Liver (tissue), 9 donors: ENCODE results near the gene TMEM163. TPM values are rescaled to one million over a fixed set of nuclear protein-coding genes. Genes with fewer than 3 reads are reported as not detected.

ENCODE experiments used
- DNase-seq: peaks from one replicate; pipeline ENCODE4 v3.0.0-alpha.2; 2017; ENCODE audit warnings: low spot score
- H3K27ac ChIP-seq, 2 donors: one replicate each; pipeline ENCODE4 v1.7.0; 2013; ENCODE audit warnings: inconsistent platforms in 2 of 2, low read length in 2 of 2, control low read depth in 1 of 2, low read depth in 1 of 2, mild to moderate bottlenecking in 1 of 2
- H3K27me3 ChIP-seq, 4 donors: one replicate each; pipeline versions ENCODE4 v1.6.1 to v1.7.0; 2013; ENCODE audit warnings: low read length in 3 of 4, inconsistent platforms in 1 of 4, mild to moderate bottlenecking in 1 of 4, moderate library complexity in 1 of 4; ENCODE audit not compliant: control insufficient read depth in 4 of 4, insufficient read depth in 4 of 4
- H3K36me3 ChIP-seq, 4 donors: one replicate each; pipeline versions ENCODE4 v1.6.1 to v1.7.0; 2013; ENCODE audit warnings: low read length in 3 of 4, mild to moderate bottlenecking in 3 of 4, low read depth in 1 of 4, moderate library complexity in 1 of 4; ENCODE audit not compliant: control insufficient read depth in 4 of 4, insufficient read depth in 3 of 4
- H3K4me1 ChIP-seq, 4 donors: one replicate each; pipeline versions ENCODE4 v1.6.1 to v1.7.0; 2013; ENCODE audit warnings: low read length in 3 of 4, mild to moderate bottlenecking in 3 of 4, moderate library complexity in 1 of 4; ENCODE audit not compliant: control insufficient read depth in 4 of 4, insufficient read depth in 4 of 4
- H3K4me3 ChIP-seq, 3 donors: one replicate each; pipeline versions ENCODE4 v1.6.1 to v1.7.0; 2013; ENCODE audit warnings: low read length in 3 of 3, control low read depth in 1 of 3, low read depth in 1 of 3, mild to moderate bottlenecking in 1 of 3
- H3K9ac ChIP-seq, 2 donors: one replicate each; pipeline ENCODE4 v1.7.0; 2013; ENCODE audit warnings: low read length in 2 of 2, mild to moderate bottlenecking in 2 of 2, moderate library complexity in 2 of 2, control low read depth in 1 of 2, low read depth in 1 of 2
- H3K9me3 ChIP-seq, 4 donors: one replicate each; pipeline versions ENCODE4 v1.6.1 to v1.7.0; 2013; ENCODE audit warnings: low read length in 3 of 4; ENCODE audit not compliant: control insufficient read depth in 4 of 4
- EGR1 ChIP-seq, 2 donors: IDR thresholded peaks; 2 replicates each; pipeline ENCODE4 v1.6.1; 2016 to 2018; ENCODE audit warnings: antibody characterized with exemption in 2 of 2, low read depth in 2 of 2
- FOXA1 ChIP-seq: IDR thresholded peaks from 2 replicates; pipeline ENCODE4 v1.6.1; 2016; ENCODE audit warnings: antibody characterized with exemption
- GABPA ChIP-seq, 2 donors: IDR thresholded peaks in 1 of 2; conservative IDR thresholded peaks in 1 of 2; 2 replicates each; pipeline ENCODE4 v1.6.1; 2016; ENCODE audit warnings: antibody characterized with exemption in 2 of 2, mild to moderate bottlenecking in 1 of 2, moderate library complexity in 1 of 2
- HNF4A ChIP-seq, 2 donors: conservative IDR thresholded peaks; 2 replicates each; pipeline ENCODE4 v1.6.1; 2016; ENCODE audit warnings: antibody characterized with exemption in 2 of 2, mild to moderate bottlenecking in 2 of 2
- HNF4G ChIP-seq: IDR thresholded peaks from 2 replicates; pipeline ENCODE4 v1.6.1; 2016; ENCODE audit warnings: antibody characterized with exemption
- JUND ChIP-seq, 2 donors: IDR thresholded peaks; 2 replicates each; pipeline ENCODE4 v1.6.1; 2016; ENCODE audit warnings: antibody characterized with exemption in 2 of 2
- NR2F2 ChIP-seq: IDR thresholded peaks from 2 replicates; pipeline ENCODE4 v1.6.1; 2016; ENCODE audit warnings: antibody characterized with exemption
- RAD21 ChIP-seq, 2 donors: IDR thresholded peaks; 2 replicates each; pipeline ENCODE4 v1.6.1; 2016; ENCODE audit warnings: antibody characterized with exemption in 2 of 2, mild to moderate bottlenecking in 2 of 2
- RXRA ChIP-seq, 2 donors: IDR thresholded peaks; 2 replicates each; pipeline ENCODE4 v1.6.1; 2017 to 2018; ENCODE audit warnings: antibody characterized with exemption in 2 of 2, mild to moderate bottlenecking in 1 of 2
- SP1 ChIP-seq: IDR thresholded peaks from 2 replicates; pipeline ENCODE4 v1.6.1; 2018; ENCODE audit warnings: antibody characterized with exemption, mild to moderate bottlenecking
- TAF1 ChIP-seq: conservative IDR thresholded peaks from 2 replicates; pipeline ENCODE4 v1.6.1; 2016; ENCODE audit warnings: antibody characterized with exemption, mild to moderate bottlenecking
- ZBTB33 ChIP-seq: IDR thresholded peaks from 2 replicates; pipeline ENCODE4 v1.6.1; 2016; ENCODE audit warnings: antibody characterized with exemption
- WGBS: extraction: QIAGEN DNeasy Blood & Tissue Kit; methylation state at CpG from one replicate; pipeline ENCODE4 v1.1.7; 2013; 5-methylcytosine and 5-hydroxymethylcytosine counted together
- polyA plus RNA-seq, 2 donors: library from polyadenylated mRNA; stranded (reverse) in 1 of 2; unstranded in 1 of 2; fragments of 200-250 nt in 1 of 2; fragments of >200 nt in 1 of 2; fragmentation: Nextera tagmentation in 1 of 2; extraction: Ambion mirVana in 1 of 2; gene quantifications; one replicate each; pipeline versions ENCODE4 v1.2.1 to v1.2.3, GENCODE V29; 2013 to 2015
- total RNA-seq, 2 donors: library from RNA; depleted of rRNA; stranded (reverse); fragments of >200 nt; gene quantifications; one replicate each; pipeline ENCODE4 v1.2.3, GENCODE V29; 2014
- TF ChIP-seq, protein P1 (sequence below): IDR thresholded peaks from 2 replicates; pipeline ENCODE4 v1.6.1; 2016; ENCODE audit warnings: antibody characterized with exemption, mild to moderate bottlenecking
- TF ChIP-seq, protein P2 (sequence below): IDR thresholded peaks from 2 replicates; pipeline ENCODE4 v1.6.1; 2016; ENCODE audit warnings: antibody characterized with exemption
- donor health status: healthy.
- donor health status: healthy.
- donor health status: healthy.
- donor health status: healthy.
- donor health status: healthy.

Gene TMEM163
- total and polyA plus RNA-seq, 4 donors = 0.08 to 0.48 (median 0.25) TPM

- Histone ChIP-seq H3K27ac (no peak overlapping the region), H3K4me3 (no peak overlapping the region), H3K36me3 (no peaks in the 10 kb centered on the region), H3K4me1 (peaks cover under 1 to 6% (median 5%) of the 10 kb centered on the region in 4 donors), H3K9ac (no peak overlapping the region), H3K27me3 (peaks cover 0 to 22% (median 8%) of the 10 kb centered on the region in 4 donors), H3K9me3 (no peaks in the 10 kb centered on the region)
- 77% methylated on average over 11 of the region's 11 CpGs for whole genome bisulfite sequencing
- no peak for TF ChIP-seq HNF4A (conservative IDR thresholded peaks at IDR 0.05)
- TF ChIP-seq SP1 = no peak
- TF ChIP-seq TAF1 = no peak
- TF ChIP-seq, protein P1, sequence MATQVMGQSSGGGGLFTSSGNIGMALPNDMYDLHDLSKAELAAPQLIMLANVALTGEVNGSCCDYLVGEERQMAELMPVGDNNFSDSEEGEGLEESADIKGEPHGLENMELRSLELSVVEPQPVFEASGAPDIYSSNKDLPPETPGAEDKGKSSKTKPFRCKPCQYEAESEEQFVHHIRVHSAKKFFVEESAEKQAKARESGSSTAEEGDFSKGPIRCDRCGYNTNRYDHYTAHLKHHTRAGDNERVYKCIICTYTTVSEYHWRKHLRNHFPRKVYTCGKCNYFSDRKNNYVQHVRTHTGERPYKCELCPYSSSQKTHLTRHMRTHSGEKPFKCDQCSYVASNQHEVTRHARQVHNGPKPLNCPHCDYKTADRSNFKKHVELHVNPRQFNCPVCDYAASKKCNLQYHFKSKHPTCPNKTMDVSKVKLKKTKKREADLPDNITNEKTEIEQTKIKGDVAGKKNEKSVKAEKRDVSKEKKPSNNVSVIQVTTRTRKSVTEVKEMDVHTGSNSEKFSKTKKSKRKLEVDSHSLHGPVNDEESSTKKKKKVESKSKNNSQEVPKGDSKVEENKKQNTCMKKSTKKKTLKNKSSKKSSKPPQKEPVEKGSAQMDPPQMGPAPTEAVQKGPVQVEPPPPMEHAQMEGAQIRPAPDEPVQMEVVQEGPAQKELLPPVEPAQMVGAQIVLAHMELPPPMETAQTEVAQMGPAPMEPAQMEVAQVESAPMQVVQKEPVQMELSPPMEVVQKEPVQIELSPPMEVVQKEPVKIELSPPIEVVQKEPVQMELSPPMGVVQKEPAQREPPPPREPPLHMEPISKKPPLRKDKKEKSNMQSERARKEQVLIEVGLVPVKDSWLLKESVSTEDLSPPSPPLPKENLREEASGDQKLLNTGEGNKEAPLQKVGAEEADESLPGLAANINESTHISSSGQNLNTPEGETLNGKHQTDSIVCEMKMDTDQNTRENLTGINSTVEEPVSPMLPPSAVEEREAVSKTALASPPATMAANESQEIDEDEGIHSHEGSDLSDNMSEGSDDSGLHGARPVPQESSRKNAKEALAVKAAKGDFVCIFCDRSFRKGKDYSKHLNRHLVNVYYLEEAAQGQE = no peak
- no peak for TF ChIP-seq EGR1 (IDR thresholded peaks at IDR 0.05; ENCODE audit: low read depth in 2 of 2)
- no peak for TF ChIP-seq ZBTB33
- TF ChIP-seq GABPA (IDR thresholded peaks at IDR 0.05 in 1 of 2, conservative IDR thresholded peaks at IDR 0.05 in 1 of 2) = no peak
- no peak for TF ChIP-seq JUND (IDR thresholded peaks at IDR 0.05)
- TF ChIP-seq FOXA1 = no peak
- TF ChIP-seq RAD21 (IDR thresholded peaks at IDR 0.05) = no peak
- TF ChIP-seq HNF4G = no peak
- no peak for TF ChIP-seq RXRA (IDR thresholded peaks at IDR 0.05)
- TF ChIP-seq NR2F2 = no peak
- DNase-seq = no peak
Observed at GRCh38 chr2:134713176-134713575, 5.6 kb downstream of the TMEM163 start.

- H3K36me3 ChIP-seq = no peaks in the 10 kb centered on the region
- H3K27ac ChIP-seq = no peak overlapping the region
- no peak overlapping the region for H3K9ac ChIP-seq
- peaks cover 0 to 2% (median under 1%) of the 10 kb centered on the region in 4 donors for H3K4me1 ChIP-seq
- H3K4me3 ChIP-seq = no peak overlapping the region
- 86% methylated on average over 4 of the region's 4 CpGs for WGBS
- DNase-seq = no peak
- no peaks in the 10 kb centered on the region for H3K9me3 ChIP-seq
- H3K27me3 ChIP-seq = peaks cover 0 to 18% (median 6%) of the 10 kb centered on the region in 4 donors
- no peak for TF ChIP-seq EGR1 (IDR thresholded peaks at IDR 0.05; ENCODE audit: low read depth in 2 of 2)
- TF ChIP-seq, protein P1 = no peak
- no peak for TF ChIP-seq RXRA (IDR thresholded peaks at IDR 0.05)
- no peak for TF ChIP-seq RAD21 (IDR thresholded peaks at IDR 0.05)
- TF ChIP-seq NR2F2 = no peak
- TF ChIP-seq, protein P2, sequence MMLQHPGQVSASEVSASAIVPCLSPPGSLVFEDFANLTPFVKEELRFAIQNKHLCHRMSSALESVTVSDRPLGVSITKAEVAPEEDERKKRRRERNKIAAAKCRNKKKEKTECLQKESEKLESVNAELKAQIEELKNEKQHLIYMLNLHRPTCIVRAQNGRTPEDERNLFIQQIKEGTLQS = no peak
Observed at GRCh38 chr2:134712736-134713135, 6.1 kb downstream of the TMEM163 start.
